ENCODE results near the gene KNL1. TPM values are rescaled to one million over a fixed set of nuclear protein-coding genes. Genes with fewer than 3 reads are reported as not detected.
"Not testable (repeated sequence)": the region's sequence is repeated elsewhere in the genome, so short reads cannot be mapped to it uniquely, and the experiment has no call there.

Gene KNL1
- total RNA-seq, 1 donor from 2014 or later, result 0.43 TPM

DNA sequence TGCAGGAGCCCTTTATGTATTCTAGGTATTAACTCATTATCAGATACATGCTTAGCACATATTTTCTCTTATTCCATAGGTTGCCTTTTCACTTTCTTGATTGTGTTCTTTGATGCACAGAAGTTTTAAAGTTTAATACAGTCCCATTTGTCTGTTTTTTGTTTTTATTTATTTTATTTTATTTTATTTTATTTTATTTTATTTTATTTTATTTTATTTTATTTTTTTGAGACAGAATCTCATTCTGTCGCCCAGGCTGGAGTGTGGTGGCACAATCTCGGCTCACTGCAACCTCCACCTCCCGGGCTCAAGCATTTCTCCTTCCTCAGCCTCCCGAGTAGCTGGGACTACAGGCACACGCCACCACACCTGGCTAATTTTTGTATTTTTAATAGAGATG, 17.1 kb upstream of the KNL1 start:
- intact Hi-C loops (cut with DNase I); DNase-seq (ENCODE audit: low spot score): not testable (repeated sequence)

DNA sequence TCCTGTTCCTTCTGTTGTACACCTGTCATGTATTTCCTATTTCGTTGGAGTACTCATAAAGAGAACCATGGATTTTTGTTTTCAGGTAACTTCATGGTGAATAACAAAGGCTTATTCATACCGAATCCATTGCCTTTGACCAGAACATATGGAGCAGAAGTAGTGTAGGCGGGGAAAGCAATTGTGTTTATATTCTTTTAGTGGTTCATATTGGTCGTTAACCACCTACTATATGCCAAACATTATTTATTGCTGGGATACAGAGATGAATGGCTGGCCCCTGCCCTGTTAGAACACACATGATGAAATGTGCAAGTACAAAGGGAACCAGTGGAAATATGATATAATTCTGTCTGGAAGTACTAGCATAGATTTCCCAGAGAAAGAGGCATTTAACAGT, 15.2 kb upstream of the KNL1 start:
- intact Hi-C loops (cut with DNase I), result no loop called here
- DNase-seq (ENCODE audit: low spot score), result no peak

DNA sequence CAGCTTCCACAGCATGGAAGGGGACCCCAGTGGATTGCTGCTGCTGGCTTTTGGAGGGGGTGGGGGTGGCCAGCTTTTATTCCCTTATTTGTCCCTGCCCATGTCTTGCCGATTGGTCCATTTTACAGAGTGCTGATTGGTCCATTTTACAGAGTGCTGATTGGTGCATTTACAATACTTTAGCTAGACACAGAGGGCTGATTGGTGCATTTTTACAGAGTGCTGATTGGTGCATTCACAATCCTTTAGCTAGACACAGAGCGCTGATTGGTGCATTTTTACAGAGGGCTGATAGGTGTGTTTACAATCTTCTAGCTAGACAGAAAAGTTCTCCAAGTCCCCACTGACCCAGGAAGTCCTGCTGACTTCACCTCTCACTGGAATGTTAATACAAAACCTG, 12.3 kb upstream of the KNL1 start:
- DNase-seq (ENCODE audit: low spot score); intact Hi-C loops (cut with DNase I): not testable (repeated sequence)

DNA sequence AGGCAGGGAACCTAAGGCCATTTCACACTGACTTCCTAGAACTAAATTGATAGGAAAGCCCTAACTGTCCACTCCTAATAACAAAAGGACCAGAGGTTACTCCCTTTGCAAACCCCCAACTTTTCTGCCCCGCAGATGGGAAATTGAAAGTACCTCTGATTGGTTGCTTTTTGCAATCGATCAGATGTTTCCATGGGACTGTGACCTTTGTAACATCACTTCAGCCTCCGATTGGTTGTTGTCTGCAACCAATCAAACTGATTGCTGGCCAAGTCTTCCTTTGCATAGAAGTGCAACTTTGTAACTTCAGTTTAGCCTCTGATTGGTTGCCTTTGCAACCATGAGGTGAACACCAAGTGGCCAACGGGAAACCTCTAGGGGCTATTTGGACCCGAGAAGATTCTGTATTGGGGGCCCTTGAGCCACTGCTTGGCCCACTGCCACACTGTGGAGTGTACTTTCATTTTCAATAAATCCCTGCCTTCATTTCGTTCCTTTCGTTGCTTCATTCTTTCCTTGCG, 11.3 kb upstream of the KNL1 start:
- intact Hi-C loops (cut with DNase I), result no loop called here
- no peak for DNase-seq (ENCODE audit: low spot score)

DNA sequence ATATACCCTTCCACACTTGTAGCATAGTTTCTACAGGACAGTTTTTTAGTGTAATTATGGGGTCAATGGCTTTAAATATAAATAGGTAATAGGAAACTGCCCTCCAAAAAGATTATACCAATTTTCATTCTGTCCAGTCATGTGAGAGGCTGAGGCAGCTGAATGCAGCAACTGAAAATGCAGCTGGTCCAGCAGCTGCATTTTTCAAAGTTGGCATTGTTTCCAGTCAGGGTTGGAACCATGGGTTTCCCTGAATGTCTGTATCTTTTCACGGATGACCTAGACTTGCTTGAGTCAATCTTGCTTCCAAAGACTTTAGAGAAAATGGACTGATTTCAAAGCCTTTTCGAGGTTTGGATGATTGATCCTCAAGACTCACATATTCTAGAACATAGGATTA, 9.9 kb upstream of the KNL1 start:
- intact Hi-C loops (cut with DNase I), result no loop called here
- no peak for DNase-seq (ENCODE audit: low spot score)

DNA sequence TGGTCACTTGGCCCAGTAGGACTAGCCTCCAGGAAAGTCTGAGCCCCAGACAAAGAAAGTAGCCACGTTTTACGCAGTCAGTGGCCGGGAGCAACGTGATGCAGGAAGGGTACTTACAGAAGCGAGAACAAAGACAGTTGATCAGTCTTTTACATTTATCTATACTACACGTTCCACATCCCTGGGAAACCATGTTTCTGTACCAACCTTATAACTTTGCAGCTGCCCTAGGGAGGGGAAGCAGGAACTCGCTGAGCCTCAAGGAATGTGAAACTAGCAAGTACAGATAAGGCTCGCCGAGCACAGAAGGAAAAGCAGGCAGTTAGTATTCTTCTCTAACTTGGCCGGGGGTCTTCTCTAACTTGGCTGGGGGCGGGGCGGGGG, 3.4 kb upstream of the KNL1 start:
- intact Hi-C loops (cut with DNase I), result loop anchor here (5.0 to 10.0 kb wide), 4 partner anchors 73 to 302 kb away; partner anchors contain the start of genes RMDN3 and VPS18
- no peak for DNase-seq (ENCODE audit: low spot score)

DNA sequence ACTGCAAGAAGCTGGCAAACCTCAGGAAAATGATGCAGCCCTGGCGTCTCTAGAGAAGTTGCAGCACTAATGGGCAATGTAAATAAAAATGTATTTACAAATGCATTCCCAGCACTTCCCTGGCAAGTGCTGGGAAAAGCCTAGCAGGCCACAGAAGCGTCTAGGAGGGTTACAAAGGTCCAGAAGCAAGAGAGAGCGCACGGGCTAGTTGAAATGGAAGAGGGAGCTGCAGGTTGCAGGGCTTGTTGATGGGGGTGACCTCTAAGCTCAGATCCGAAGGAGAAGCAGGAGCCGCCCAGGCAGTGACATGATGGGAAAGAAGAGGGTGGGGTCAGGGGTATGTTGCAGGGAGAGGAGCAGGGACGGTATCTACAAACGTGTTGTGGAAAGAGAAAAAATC, 2.7 kb upstream of the KNL1 start:
- no peak for DNase-seq (ENCODE audit: low spot score)
- intact Hi-C loops (cut with DNase I), result loop anchor here (5.0 to 10.0 kb wide), 4 partner anchors 74 to 301 kb away; partner anchors contain the start of genes RMDN3 and VPS18

DNA sequence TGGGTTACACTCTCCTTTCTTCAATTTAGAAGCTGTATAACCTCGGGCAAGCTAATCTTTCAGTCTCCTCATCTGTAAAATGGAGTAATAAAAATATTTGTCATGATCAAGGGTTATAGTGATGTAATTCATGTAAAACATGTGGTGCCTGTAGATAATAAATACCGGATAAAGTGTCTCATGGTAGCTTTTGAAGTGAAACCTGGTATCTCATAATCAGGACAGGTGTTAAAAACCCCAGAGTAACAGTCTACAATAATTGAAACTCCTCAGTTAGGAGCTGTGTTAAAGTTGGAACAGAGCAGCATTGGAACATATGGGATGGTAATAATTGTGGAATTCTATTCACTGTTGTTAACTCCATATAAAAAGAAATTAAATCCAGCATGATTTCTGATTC, 884 bp upstream of the KNL1 start:
- intact Hi-C loops (cut with DNase I), result loop anchor here (5.0 to 10.0 kb wide), 4 partner anchors 76 to 299 kb away; partner anchors contain the start of genes RMDN3 and VPS18
- no peak for DNase-seq (ENCODE audit: low spot score)

DNA sequence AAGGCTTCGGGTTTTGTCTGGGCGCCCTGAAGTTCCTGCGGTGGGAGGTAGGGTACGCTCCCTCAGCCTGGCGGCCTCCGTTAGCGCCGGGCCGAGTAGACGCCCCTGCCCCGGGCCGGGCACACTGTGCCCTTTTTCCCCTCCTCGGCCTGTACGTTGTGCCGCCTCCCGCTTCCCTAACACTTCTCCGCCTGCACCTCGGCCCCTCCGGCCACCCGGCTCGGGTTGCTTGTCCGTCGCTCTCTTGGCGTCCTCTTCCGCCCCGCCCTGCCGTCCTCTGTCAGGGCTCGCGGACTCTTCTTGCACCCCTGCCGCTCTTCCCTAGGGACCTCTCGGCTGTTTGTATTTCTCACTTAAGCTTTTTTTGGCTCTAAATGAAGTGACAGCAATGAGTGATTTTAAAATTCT, 384 bp downstream of the KNL1 start:
- DNase-seq (ENCODE audit: low spot score), result no peak
- intact Hi-C loops (cut with DNase I), result loop anchor here (5.0 to 10.0 kb wide), 4 partner anchors 77 to 298 kb away; partner anchors contain the start of genes RMDN3 and VPS18

DNA sequence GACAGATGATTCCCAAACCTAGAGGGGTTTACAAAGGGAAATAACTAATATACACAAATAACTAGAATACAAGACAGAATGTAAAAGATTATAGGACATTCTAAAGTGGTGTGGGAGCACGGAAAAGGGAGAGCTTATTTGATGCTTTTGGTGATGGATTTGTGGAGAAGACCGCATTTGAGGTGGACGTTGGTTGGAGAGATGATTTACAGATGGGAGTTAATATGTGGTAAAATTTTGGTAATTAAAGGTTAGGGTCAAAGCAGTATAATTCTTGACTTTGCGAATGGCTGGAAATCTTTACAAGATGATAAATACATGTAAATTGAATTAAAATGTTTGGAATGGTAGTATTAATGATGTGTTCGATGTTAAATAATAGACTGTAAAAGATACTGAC, 1.2 kb downstream of the KNL1 start:
- DNase-seq (ENCODE audit: low spot score), result no peak
- intact Hi-C loops (cut with DNase I), result loop anchor here (10.0 kb wide), 1 partner anchor 160 kb away; the partner anchor contains the start of gene RMDN3

DNA sequence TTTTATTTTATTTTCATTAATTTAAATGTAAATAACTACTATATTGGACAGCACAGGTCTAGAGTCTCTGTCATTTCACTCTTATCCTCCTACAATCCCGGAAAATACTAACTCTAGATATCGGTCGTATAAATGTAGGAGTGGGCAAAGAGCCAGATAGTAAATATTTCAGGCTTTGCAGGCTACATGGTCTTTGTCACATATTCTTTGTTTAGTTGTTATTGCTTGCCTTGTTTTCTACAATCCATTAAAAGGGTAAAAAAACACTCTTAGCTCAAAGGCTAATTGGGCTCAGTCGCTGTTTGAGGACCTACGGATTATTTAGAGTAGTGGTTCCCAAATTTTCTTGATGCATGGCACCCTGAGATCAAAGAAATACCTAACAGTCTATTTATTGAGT, 1.7 kb downstream of the KNL1 start:
- no peak for DNase-seq (ENCODE audit: low spot score)
- intact Hi-C loops (cut with DNase I), result loop anchor here (10.0 kb wide), 1 partner anchor 159 kb away; the partner anchor contains the start of gene RMDN3

DNA sequence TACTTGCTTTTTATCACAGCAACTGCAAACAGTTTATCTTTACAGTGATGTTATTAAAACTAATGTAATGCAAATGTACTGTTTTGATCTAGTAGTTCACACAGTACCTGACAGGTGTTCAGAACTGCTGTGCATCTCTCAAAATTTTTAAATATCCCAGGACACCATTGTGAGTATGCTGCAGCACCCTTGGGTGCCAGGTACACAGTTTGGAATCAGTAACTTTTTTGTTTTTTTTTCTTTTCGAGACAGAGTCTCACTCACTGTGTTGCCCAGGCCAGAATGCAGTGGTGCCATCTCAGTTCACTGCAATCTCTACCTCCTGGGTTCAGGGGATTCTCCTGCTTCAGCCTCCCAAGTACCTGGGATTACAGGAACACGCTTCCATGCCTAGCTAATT, 3.0 kb downstream of the KNL1 start:
- no peak for DNase-seq (ENCODE audit: low spot score)
- intact Hi-C loops (cut with DNase I), result loop anchor here (10.0 kb wide), 1 partner anchor 158 kb away; the partner anchor contains the start of gene RMDN3

DNA sequence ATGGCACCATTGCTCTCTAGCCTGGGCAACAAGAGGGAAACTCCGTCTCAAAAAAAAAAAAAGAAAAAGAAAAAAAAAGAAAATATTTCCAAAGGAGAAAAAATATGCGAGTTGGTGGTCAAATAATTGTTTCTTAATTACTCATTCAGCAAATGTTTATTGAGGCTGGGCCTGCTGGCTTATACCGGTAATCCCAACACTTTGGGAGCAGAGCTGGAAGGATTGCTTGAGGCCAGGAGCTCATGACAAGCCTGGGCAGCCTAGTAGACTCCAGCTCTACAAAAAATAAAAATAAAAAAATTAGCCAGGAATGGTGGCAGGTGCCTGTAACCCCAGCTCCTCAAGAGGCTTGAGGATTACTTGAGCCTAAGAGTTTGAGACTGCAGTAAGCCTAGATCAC, 4.1 kb downstream of the KNL1 start:
- intact Hi-C loops (cut with DNase I), result loop anchor here (10.0 kb wide), 1 partner anchor 157 kb away; the partner anchor contains the start of gene RMDN3
- no peak for DNase-seq (ENCODE audit: low spot score)

DNA sequence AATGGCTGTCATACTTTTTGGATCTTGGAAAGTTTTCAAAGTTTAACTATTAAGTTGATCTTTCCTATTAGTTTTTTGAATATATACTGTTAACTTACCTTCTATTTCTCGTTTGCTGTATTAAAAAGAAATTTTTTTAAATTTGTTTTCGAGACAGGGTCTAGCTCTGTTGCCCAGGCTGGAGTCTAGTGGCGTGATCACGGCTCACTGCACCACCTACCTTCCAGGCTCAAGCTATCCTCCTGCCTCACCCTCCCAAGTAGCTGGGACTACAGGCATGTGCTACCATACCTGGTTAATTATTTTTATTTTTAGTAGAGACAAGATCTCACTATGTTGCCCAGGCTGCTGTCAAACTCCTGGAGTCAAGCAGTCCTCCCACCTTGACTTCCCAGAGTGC, 4.6 kb downstream of the KNL1 start:
- intact Hi-C loops (cut with DNase I), result loop anchor here (10.0 kb wide), 1 partner anchor 156 kb away; the partner anchor contains the start of gene RMDN3
- DNase-seq (ENCODE audit: low spot score), result no peak

DNA sequence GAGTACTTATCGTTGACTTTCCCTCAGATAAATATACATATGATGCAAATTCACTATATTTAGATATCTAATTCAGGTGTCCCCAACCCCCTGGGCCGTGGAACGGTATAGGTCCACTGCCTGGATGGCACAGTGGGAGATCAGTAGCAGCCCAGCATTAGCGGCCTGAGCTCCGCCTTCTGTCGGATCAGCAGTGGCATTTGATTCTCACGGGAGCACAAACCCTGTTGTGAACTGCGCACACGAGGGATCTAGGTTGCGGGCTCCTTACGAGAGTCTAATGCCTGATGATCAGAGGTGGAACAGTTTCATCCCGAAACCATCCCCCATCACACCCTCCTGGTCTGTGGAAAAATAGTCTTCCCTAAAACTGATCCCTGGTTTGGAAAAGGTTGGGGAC, 6.9 kb downstream of the KNL1 start:
- intact Hi-C loops (cut with DNase I), result no loop called here
- no peak for DNase-seq (ENCODE audit: low spot score)

DNA sequence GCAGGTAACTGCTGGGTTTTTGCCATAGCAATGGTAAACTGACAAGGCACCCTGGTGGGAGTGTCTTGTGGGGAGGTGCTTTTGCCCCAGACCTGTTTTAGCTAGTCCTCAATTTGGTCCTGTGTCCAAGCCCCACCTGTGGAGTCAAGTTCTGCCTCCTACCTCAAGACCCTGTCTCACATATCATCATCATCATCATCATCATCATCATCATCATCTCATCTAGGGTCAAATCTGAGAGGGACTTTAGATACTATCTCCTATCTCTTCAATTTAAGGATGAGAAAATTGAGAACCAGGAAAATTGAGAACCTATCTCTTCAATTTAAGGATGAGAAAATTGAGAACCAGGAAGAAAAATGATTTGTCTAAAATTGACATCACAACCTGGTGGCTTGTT, 9.9 kb downstream of the KNL1 start:
- intact Hi-C loops (cut with DNase I), result no loop called here
- no peak for DNase-seq (ENCODE audit: low spot score)

DNA sequence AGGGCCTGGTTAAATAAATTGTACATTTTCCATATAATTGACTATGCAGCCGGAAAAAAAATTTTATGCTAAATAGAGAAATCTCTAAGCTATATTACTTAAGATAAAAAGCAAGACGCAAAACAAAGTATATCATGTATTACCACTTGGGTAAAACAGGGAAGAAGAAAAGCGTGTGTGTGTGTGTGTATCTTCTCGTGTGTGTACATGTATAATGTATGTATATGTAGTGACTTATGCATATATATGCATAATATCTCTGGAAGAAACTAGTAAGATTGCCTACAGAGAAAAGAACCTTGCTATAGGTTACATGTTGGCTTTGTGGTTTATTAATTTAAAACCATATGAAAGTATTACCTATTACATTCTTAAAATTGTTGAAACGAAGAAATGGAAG, 19.0 kb downstream of the KNL1 start:
- intact Hi-C loops (cut with DNase I), result no loop called here

DNA sequence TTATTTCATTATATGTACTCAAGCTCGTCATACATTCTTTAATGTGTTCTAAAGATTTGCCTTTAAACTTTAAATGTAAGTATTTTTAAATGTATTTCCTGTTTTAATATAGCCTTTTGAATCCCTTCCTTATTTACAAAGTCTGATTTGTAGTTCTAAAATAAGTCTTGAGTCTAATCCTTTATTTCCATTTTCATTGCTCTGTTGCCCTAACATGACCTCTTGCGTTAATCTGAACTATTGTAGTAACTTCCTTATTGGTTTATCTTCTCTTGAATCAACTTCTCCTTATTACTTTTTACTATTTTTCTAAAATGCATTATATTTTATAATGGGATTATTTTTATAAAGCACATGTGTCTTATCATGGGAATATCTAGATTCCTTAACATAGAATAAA, 24.0 kb downstream of the KNL1 start:
- DNase-seq (ENCODE audit: low spot score), result no peak
- intact Hi-C loops (cut with DNase I), result no loop called here

More for the DNA sequence above, 19.0 kb downstream of the KNL1 start:
- no peak for DNase-seq (ENCODE audit: low spot score)

DNA sequence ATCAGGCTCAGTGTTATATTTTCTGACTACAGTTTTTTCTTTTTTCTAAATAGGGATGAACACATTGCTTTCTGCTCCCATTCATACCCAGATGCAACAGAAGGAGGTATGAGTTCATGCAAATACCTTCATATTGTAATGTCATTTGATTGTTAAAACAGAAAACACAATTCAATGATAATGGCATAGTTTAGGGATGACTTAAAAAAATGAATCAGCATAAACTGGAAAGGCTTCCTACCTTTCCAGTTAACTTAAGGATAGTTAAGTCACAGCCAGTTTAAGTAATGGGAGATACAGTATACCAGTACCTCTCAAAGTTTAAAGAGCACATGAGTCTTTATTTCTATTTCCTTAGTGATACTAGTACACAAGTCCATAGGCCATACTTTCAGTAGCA, 24.9 kb downstream of the KNL1 start:
- intact Hi-C loops (cut with DNase I), result no loop called here
- no peak for DNase-seq (ENCODE audit: low spot score)

DNA sequence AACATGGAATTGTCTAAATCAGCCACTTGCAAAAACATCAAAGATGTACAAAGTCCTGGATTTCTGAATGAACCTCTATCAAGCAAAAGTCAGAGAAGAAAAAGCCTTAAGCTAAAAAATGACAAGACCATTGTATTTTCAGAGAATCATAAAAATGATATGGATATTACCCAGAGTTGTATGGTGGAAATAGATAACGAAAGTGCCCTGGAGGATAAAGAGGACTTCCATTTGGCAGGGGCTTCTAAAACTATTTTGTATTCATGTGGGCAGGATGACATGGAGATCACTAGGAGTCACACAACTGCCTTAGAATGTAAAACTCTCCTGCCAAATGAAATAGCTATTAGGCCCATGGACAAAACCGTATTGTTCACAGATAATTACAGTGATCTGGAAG, 29.3 kb downstream of the KNL1 start:
- DNase-seq (ENCODE audit: low spot score), result no peak
- intact Hi-C loops (cut with DNase I), result no loop called here

DNA sequence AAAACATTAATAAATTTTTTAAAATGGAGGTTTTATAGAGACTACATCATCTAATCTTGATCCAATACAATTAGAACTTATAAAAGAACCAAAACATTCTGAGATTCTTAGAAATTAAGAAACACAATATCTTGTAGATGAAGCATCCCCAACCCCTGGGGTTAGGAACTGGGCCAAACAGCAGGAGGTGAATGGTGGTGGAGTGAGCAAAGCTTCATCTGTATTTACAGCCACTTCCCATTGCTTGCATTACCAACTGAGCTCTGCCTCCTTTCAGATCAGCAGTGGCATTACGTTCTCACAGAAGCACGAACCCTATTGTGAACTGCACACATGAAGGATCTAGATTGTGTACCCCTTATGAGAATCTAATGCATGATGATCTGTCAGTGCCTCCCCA, 36.3 kb downstream of the KNL1 start:
- DNase-seq (ENCODE audit: low spot score), result no peak
- intact Hi-C loops (cut with DNase I), result no loop called here

DNA sequence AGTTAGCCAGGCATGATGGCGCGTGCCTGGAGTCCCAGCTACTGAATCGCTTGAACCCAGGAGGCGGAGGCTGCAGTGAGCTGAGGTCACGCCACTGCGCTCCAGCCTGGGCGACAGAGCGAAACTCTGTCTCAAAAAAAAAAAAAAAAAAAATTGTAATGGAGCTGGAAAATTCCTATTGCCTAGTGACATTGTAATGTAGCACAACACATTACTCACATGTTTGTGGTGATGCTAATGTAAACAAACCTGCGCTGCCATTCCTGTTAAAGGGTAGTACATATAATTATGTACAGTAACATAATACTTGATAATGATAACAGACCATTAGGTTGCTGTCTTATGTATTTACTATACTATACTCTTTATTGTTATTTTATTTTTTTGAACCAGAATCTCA, 39.1 kb downstream of the KNL1 start:
- DNase-seq (ENCODE audit: low spot score), result no peak
- intact Hi-C loops (cut with DNase I), result no loop called here

Data from cardiac septum (tissue), 1 donor.